Parathyroid adenoma (tissue), 2 donors: ENCODE measurements around the gene RNASE9.

ENCODE experiments used
- H2AFZ ChIP-seq: fragments of 300-600 bp; sonication (generic); one replicate; pipeline ENCODE4 v1.7.0; 2017; ENCODE audit warnings: antibody characterized with exemption, mild to moderate bottlenecking
- H3K27ac ChIP-seq: fragments of 300-600 bp; sonication (generic); one replicate; pipeline ENCODE4 v1.7.0; 2017
- H3K27me3 ChIP-seq: fragments of 300-600 bp; sonication (generic); one replicate; pipeline ENCODE4 v1.7.0; 2017; ENCODE audit warnings: low read length; ENCODE audit not compliant: control insufficient read depth, insufficient read depth
- H3K36me3 ChIP-seq: fragments of 300-600 bp; sonication (generic); one replicate; pipeline ENCODE4 v1.7.0; 2017; ENCODE audit warnings: low read length; ENCODE audit not compliant: control insufficient read depth, insufficient read depth
- H3K4me1 ChIP-seq: fragments of 300-600 bp; sonication (generic); one replicate; pipeline ENCODE4 v1.7.0; 2017; ENCODE audit warnings: control low read depth
- H3K4me2 ChIP-seq: fragments of 300-600 bp; sonication (generic); one replicate; pipeline ENCODE4 v1.7.0; 2017; ENCODE audit warnings: low read length
- H3K4me3 ChIP-seq: fragments of 300-600 bp; sonication (generic); one replicate; pipeline ENCODE4 v1.7.0; 2017; ENCODE audit warnings: low read depth, low read length
- H3K79me2 ChIP-seq: fragments of 300-600 bp; sonication (generic); one replicate; pipeline ENCODE4 v1.7.0; 2017; ENCODE audit warnings: control low read depth
- H3K9ac ChIP-seq: fragments of 300-600 bp; sonication (generic); one replicate; pipeline ENCODE4 v1.7.0; 2017; ENCODE audit warnings: mild to moderate bottlenecking
- H3K9me3 ChIP-seq: fragments of 300-600 bp; sonication (generic); one replicate; pipeline ENCODE4 v1.7.0; 2017; ENCODE audit warnings: low read length; ENCODE audit not compliant: control insufficient read depth
- CTCF ChIP-seq: fragments of 300-600 bp; sonication (generic); IDR thresholded peaks from one replicate; pipeline ENCODE4 v1.7.0; 2017; ENCODE audit warnings: antibody characterized with exemption, mild to moderate bottlenecking
- donor health status: primary hyperparathyroidism.

RNASE9 gene

DNA sequence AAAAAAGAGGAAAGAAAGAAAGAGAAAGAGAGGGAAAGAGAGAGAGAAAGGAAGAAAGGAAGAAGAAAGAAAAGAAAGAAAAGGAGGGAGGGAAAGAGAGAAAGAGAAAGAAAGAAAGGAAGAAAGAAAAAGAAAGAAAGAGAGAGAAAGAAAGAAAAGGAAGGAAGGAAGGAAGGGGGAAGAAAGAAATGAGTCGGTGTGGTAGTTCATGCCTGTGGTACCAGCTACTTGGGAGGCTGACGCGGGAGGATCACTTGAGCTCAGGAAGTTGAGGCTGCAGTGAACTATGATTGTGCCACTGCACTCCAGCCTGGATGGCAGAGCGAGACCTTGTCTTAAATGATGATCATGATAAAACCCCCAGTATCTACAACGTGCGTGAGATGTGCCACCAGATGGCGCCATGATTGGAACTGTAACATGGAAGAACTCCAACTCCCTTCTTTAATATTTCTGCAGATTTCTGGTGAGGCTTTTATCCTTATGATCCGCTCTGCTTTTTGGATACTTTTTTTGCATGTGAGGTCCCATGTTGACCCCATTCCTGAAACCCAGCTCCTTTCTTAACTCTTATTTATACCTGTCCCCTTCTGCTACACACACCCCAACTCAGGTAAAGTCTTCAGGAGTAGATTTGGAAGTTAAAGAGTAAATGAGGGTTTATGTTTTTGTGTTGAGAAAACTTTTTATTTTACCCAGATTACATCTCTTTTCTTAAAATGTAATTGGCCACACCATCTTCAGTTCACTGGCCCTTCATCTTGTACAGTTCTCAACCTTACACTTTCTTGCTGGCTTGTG is 29.9 kb downstream of the RNASE9 start:
- H3K36me3 ChIP-seq: no peaks in the 10 kb centered on the region
- H3K27ac ChIP-seq: no peak overlapping the region
- H3K27me3 ChIP-seq: no peaks in the 10 kb centered on the region
- no peaks in the 10 kb centered on the region for H3K9me3 ChIP-seq
- peak overlapping the region; percentile 30 for H2AFZ ChIP-seq
- no peak overlapping the region for H3K9ac ChIP-seq
- no peak overlapping the region for H3K4me3 ChIP-seq
- H3K4me2 ChIP-seq: no peak overlapping the region
- H3K4me1 ChIP-seq: no peaks in the 10 kb centered on the region
- no peaks in the 10 kb centered on the region for H3K79me2 ChIP-seq
- TF ChIP-seq CTCF: peak; percentile 75

GRCh38 chr14:20529806-20530205 is 31.0 kb downstream of the RNASE9 start:
- Histone ChIP-seq H3K36me3 (no peaks in the 10 kb centered on the region), H3K27me3 (no peaks in the 10 kb centered on the region), H3K4me3 (no peak overlapping the region), H3K27ac (no peak overlapping the region), H3K4me1 (no peaks in the 10 kb centered on the region), H3K4me2 (no peak overlapping the region), H3K79me2 (no peaks in the 10 kb centered on the region), H2AFZ (no peak overlapping the region), H3K9ac (no peak overlapping the region), H3K9me3 (no peaks in the 10 kb centered on the region)
- no peak for TF ChIP-seq CTCF

DNA sequence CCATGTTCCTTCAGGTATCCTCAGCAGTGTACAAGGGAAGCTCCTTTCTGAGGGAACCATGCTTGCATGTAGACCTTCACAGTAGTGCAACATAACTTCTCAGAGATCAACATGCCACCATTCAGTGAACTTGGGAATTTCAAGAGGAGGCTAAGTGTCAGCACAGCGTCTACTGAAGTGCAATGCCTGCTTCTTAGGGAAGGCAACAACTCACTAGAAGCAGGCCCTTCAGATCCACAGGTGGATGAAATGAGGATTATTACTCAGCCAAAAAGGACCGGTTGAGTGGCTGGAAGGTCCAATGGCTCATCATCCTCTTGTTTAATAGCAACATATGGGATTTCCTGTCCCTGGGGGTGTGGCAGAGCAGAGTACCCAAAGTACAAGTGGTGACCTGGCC is 36.8 kb downstream of the RNASE9 start:
- TF ChIP-seq CTCF: no peak
- Histone ChIP-seq H3K79me2 (no peaks in the 10 kb centered on the region), H3K27me3 (no peaks in the 10 kb centered on the region), H2AFZ (no peak overlapping the region), H3K9me3 (no peaks in the 10 kb centered on the region), H3K9ac (no peak overlapping the region), H3K27ac (no peak overlapping the region), H3K4me1 (no peaks in the 10 kb centered on the region), H3K4me2 (no peak overlapping the region), H3K36me3 (no peaks in the 10 kb centered on the region), H3K4me3 (no peak overlapping the region)

GRCh38 chr14:20522332-20522731 is 38.5 kb downstream of the RNASE9 start:
- Histone ChIP-seq H2AFZ (no peak overlapping the region), H3K4me2 (no peak overlapping the region), H3K4me1 (no peaks in the 10 kb centered on the region), H3K9me3 (no peaks in the 10 kb centered on the region), H3K27ac (no peak overlapping the region), H3K4me3 (no peak overlapping the region), H3K27me3 (no peaks in the 10 kb centered on the region), H3K9ac (no peak overlapping the region), H3K79me2 (no peaks in the 10 kb centered on the region), H3K36me3 (no peaks in the 10 kb centered on the region)
- TF ChIP-seq CTCF: no peak

- no peaks in the 10 kb centered on the region for H3K36me3 ChIP-seq
- no peaks in the 10 kb centered on the region for H3K79me2 ChIP-seq
- no peaks in the 10 kb centered on the region for H3K27me3 ChIP-seq
- no peaks in the 10 kb centered on the region for H3K4me1 ChIP-seq
- no peak overlapping the region for H3K4me2 ChIP-seq
- no peak for TF ChIP-seq CTCF
- no peak overlapping the region for H2AFZ ChIP-seq
- no peak overlapping the region for H3K27ac ChIP-seq
- no peak overlapping the region for H3K4me3 ChIP-seq
- H3K9ac ChIP-seq: no peak overlapping the region
- no peaks in the 10 kb centered on the region for H3K9me3 ChIP-seq
Measured at GRCh38 chr14:20516921-20517320, 43.9 kb downstream of the RNASE9 start.
